Endodermal cell (in vitro differentiated cells): Measurements from ENCODE around the gene MPST. TPM values are rescaled to one million over a fixed set of nuclear protein-coding genes. Genes with fewer than 3 reads are reported as not detected.

Source experiments
- DNase-seq: peaks from one replicate; pipeline ENCODE4 v3.0.0-alpha.2; 2017
- H3K27ac ChIP-seq: 2 replicates; pipeline ENCODE4 v1.5.1; 2013; ENCODE audit warnings: mild to moderate bottlenecking, low read depth, low read length, moderate library complexity
- H3K27me3 ChIP-seq: 2 replicates; pipeline ENCODE4 v1.6.1; 2013; ENCODE audit warnings: mild to moderate bottlenecking, low read length, moderate library complexity; ENCODE audit not compliant: insufficient read depth, control insufficient read depth, poor library complexity, severe bottlenecking
- H3K36me3 ChIP-seq: 2 replicates; pipeline ENCODE4 v1.7.0; 2013; ENCODE audit warnings: mild to moderate bottlenecking, low read length, moderate library complexity; ENCODE audit not compliant: control insufficient read depth, insufficient read depth
- H3K4me1 ChIP-seq: one replicate; pipeline ENCODE4 v1.7.0; 2013; ENCODE audit warnings: low read length; ENCODE audit not compliant: control insufficient read depth, insufficient read depth
- H3K4me3 ChIP-seq: 2 replicates; pipeline ENCODE4 v1.5.1; 2013; ENCODE audit warnings: mild to moderate bottlenecking, low read length, moderate library complexity
- H3K9ac ChIP-seq: 2 replicates; pipeline ENCODE4 v1.6.1; 2013; ENCODE audit warnings: mild to moderate bottlenecking, low read length, moderate library complexity; ENCODE audit not compliant: poor library complexity, severe bottlenecking; ENCODE audit errors: extremely low read depth
- H3K9me3 ChIP-seq: 2 replicates; pipeline ENCODE4 v1.6.1; 2013; ENCODE audit warnings: mild to moderate bottlenecking, low read length, moderate library complexity; ENCODE audit not compliant: control insufficient read depth
- H3K27ac Mint-ChIP-seq: 2 replicates; pipeline ENCODE4 v1.8.0; 2020; ENCODE audit warnings: mixed read lengths
- H3K27me3 Mint-ChIP-seq: 2 replicates; pipeline ENCODE4 v1.8.0; 2021; ENCODE audit warnings: mild to moderate bottlenecking, mixed read lengths; ENCODE audit not compliant: insufficient read depth
- H3K36me3 Mint-ChIP-seq: 2 replicates; pipeline ENCODE4 v1.8.0; 2020; ENCODE audit warnings: low read depth, mixed read lengths
- H3K4me1 Mint-ChIP-seq: 2 replicates; pipeline ENCODE4 v1.8.0; 2020; ENCODE audit warnings: mixed read lengths
- H3K4me3 Mint-ChIP-seq: 2 replicates; pipeline ENCODE4 v1.8.0; 2020; ENCODE audit warnings: mild to moderate bottlenecking, moderate library complexity, mixed read lengths
- H3K9me3 Mint-ChIP-seq: 2 replicates; pipeline ENCODE4 v1.8.0; 2020; ENCODE audit warnings: mild to moderate bottlenecking, mixed read lengths
- CTCF ChIP-seq: fragments of 200-600 bp; sonication (generic); conservative IDR thresholded peaks from 2 replicates; pipeline ENCODE4 v1.5.0; 2021; ENCODE audit warnings: antibody characterized with exemption, mild to moderate bottlenecking
- WGBS, 2 experiments: methylation state at CpG; one replicate each; pipeline versions ENCODE4 v1.1.5 to v1.1.7; 2013; ENCODE audit warnings: missing lambda C conversion rate in 2 of 2, mixed read lengths in 1 of 2; ENCODE audit not compliant: insufficient coverage in 1 of 2, insufficient read length in 1 of 2; 5-methylcytosine and 5-hydroxymethylcytosine counted together
- total RNA-seq, 2 donors: library from RNA; stranded (reverse); fragmentation: NEBNext Ultra II Directional in 1 of 2; extraction: Animal tissue kit (Norgen Biotek cat#: 25700) in 1 of 2; gene quantifications; 2 replicates in 1 of 2; 3 replicates in 1 of 2; pipeline ENCODE4 v1.2.1, GENCODE V29; 2021

The MPST gene
- total RNA-seq, 2 donors from 2014 or later: 71.7 to 74.6 TPM

GRCh38 chr22:36990457-36990856 is 29.1 kb upstream of the MPST start:
- Histone ChIP-seq H3K27ac (no peak overlapping the region), H3K4me1 (no peaks in the 10 kb centered on the region), H3K9ac (no peak overlapping the region), H3K9me3 (peaks cover 10% of the 10 kb centered on the region), H3K4me3 (no peak overlapping the region), H3K27me3 (peaks cover 24% of the 10 kb centered on the region), H3K36me3 (no peaks in the 10 kb centered on the region)
- peaks cover 10% of the 10 kb centered on the region for H3K9me3 Mint-ChIP-seq
- H3K4me1 Mint-ChIP-seq: no peaks in the 10 kb centered on the region
- no peak overlapping the region for H3K4me3 Mint-ChIP-seq
- TF ChIP-seq CTCF: no peak
- 90 to 93% methylated on average over 3 to 6 of the region's 6 CpGs for WGBS, 2 experiments
- no peaks in the 10 kb centered on the region for H3K36me3 Mint-ChIP-seq
- DNase-seq: no peak
- H3K27me3 Mint-ChIP-seq: peaks cover 37% of the 10 kb centered on the region
- no peak overlapping the region for H3K27ac Mint-ChIP-seq

- Histone ChIP-seq H3K4me1 (no peaks in the 10 kb centered on the region), H3K27me3 (peaks cover 24% of the 10 kb centered on the region), H3K36me3 (no peaks in the 10 kb centered on the region), H3K4me3 (no peak overlapping the region), H3K9ac (no peak overlapping the region), H3K9me3 (peaks cover 2% of the 10 kb centered on the region), H3K27ac (no peak overlapping the region)
- Mint-ChIP-seq H3K27ac (no peak overlapping the region), H3K9me3 (peaks cover 2% of the 10 kb centered on the region), H3K4me1 (no peaks in the 10 kb centered on the region), H3K36me3 (no peaks in the 10 kb centered on the region), H3K27me3 (peaks cover 38% of the 10 kb centered on the region), H3K4me3 (no peak overlapping the region)
- TF ChIP-seq CTCF: peak; percentile 58
- peak; percentile 67 for DNase-seq
- 57 to 64% methylated on average over 4 to 6 of the region's 6 CpGs for WGBS, 2 experiments
Observed at GRCh38 chr22:36991206-36991605, 28.3 kb upstream of the MPST start.

- Histone ChIP-seq H3K27ac (no peak overlapping the region), H3K27me3 (no peaks in the 10 kb centered on the region), H3K9me3 (no peaks in the 10 kb centered on the region), H3K4me3 (no peak overlapping the region), H3K4me1 (no peaks in the 10 kb centered on the region), H3K9ac (no peak overlapping the region), H3K36me3 (no peaks in the 10 kb centered on the region)
- peaks cover 11% of the 10 kb centered on the region for H3K27me3 Mint-ChIP-seq
- H3K36me3 Mint-ChIP-seq: no peaks in the 10 kb centered on the region
- DNase-seq: no peak
- no peaks in the 10 kb centered on the region for H3K9me3 Mint-ChIP-seq
- no peak overlapping the region for H3K4me3 Mint-ChIP-seq
- no peak for TF ChIP-seq CTCF
- H3K4me1 Mint-ChIP-seq: no peaks in the 10 kb centered on the region
- no peak overlapping the region for H3K27ac Mint-ChIP-seq
- WGBS, 2 experiments: 76 to 83% methylated on average over 2 of the region's 2 CpGs
Observed at GRCh38 chr22:36997746-36998145, 21.8 kb upstream of the MPST start.
